Limb (tissue), 2 donors: ENCODE measurements around the gene SLC25A11.
A peak's percentile ranks its signal among the peaks of the same experiment; 100 is the strongest.

Experiments
- DNase-seq, 2 donors: peaks; one replicate each; pipeline ENCODE4 v3.0.0-alpha.2; 2016; ENCODE audit errors: extremely low spot score in 2 of 2

The SLC25A11 gene

DNA sequence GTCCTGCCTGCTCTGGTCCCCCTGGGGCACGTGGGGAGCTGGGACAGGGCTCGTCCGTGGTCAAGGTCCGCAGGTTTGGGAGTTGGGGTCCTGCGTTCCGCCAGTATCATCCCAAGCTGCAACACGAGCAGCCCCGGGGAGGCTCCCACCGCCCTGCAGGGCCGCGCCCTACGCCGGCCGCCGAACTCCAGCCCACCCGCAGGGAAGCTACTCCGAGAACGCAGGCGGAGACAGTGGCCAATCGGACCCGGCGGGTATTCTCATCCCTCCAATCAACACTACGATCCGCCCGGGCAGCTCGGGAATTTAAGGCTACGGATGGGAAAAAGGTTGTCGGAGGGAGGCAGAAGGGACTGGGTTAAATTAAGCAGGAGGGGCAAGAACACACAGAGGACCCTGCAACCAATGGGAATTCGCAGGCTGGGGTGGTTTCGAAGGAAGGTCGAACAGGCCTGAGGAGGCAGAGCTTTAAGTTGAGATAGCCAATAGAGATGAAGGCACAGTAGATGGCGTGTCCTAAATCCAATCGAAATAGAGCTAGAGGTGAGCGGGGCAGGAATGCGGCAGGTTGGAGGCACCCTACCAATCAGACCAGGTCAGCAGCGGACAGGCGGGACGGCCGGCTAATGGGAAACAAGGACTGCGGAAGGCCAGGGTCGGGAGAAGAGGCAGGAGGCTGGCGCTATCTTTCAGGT lies 27.1 kb upstream of the SLC25A11 start:
- peak; percentile 96 to 100 for DNase-seq

DNA sequence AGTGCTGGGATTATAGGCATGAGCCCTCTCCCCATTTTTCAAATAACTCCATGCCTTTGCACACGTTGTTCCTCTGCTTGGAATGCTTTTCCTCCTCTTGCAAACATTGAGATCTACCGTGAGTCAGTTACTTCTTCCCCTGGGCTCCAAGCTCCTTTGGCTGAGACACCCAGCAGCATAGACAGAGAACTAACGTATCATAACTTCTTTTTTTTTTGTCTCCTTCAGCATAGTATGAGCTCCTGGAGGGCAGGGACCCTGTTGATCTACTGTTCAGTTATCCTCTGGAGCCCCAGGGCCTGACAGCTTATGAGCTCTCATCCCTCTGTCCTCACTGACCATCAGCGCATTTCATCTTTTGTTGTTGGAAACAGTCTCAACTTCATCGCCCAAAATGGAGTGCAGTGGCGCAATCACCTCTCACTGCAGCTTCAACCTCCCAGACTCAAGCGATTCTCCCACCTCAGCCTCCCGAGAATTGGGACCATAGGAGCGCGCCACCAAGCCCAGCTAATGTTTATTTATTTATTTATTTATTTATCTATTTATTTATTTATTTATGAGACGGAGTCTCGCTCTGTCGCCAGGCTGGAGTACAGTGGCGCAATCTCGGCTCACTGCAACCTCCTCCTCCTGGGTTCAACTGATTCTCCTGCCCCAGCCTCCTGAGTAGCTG lies 25.6 kb upstream of the SLC25A11 start:
- no peak for DNase-seq

DNA sequence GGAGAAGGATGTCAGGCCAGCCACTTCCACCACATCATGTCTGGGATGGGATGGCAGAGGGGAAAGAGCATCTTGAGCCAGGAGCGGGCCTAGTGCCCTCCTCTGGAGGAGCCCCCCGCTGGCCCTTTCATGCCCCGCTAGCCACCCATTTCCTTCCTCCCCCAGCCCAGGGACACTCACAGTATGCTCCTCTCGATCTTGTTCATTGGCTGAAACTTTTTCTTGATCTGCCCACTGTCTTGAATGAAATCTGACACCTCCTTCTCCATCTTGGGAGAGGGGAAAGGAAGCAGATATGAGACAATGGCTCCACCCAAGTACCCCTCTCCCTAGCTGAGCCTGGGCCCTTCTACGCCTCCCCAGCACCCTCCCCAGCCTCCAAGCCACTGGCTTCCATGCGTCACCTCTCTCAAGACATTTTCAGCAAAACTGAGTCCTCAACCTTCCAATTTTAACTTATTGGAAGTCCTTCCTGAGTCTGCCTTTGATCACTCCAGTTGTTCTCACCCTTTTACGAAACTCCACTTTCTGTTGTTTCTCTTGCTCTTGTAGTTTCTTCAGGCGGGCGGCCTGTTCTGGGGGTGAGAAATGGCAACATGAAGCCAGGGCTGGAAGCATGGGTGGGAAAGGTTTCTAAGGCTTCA lies 20.6 kb upstream of the SLC25A11 start:
- no peak for DNase-seq

DNA sequence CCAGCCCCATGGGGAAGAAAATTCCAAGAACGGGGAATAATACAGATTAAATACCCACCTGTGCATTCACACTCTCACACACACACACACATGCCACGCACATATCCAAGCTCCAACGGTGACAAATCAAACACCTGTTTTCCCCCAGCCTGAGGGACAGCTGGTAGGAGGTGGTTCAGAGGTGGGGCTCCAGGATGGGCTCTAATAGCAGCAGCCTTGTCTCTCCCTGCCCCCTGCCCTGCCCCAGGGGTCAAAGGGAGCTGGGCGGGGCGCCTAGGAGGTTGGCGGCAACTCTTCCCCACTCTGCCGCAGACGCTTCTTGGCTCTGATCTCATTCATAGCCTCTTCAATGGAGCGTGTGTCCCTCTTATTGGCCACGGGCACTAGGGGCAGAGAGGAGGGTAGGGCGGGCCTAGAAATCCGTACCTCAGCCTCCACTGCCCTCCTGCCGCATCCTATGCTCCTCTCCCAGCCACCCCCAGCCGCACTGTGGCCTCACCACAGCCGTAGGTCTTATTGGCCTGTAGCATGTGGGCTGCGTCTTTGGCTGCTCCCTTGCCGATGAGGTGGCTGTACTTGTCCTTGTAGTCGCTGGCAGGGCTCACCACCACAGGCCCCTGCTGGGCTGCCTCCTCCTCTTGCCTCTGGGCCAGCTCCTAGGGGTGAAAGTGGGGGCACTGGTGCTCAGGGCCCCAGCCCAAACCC lies 19.6 kb upstream of the SLC25A11 start:
- no peak for DNase-seq

DNA sequence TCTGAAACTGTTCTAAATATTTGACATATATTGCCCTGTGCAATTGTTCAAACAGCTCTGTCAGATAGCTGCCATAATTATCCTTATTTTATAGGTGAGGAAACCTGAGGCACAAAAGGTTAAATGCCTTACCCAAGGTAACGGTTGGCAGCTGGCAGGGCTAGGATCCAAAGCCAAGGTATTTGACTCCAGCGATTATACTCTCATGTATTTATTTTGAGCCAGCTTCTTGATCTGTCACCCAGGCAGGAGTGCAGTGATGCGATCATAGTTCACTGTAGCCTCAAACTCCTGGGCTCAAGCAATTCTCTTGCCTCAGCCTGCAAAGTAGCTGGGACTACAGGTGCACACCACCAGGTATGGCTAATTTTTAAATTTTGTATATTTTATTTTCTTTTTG lies 18.3 kb upstream of the SLC25A11 start:
- DNase-seq: no peak

DNA sequence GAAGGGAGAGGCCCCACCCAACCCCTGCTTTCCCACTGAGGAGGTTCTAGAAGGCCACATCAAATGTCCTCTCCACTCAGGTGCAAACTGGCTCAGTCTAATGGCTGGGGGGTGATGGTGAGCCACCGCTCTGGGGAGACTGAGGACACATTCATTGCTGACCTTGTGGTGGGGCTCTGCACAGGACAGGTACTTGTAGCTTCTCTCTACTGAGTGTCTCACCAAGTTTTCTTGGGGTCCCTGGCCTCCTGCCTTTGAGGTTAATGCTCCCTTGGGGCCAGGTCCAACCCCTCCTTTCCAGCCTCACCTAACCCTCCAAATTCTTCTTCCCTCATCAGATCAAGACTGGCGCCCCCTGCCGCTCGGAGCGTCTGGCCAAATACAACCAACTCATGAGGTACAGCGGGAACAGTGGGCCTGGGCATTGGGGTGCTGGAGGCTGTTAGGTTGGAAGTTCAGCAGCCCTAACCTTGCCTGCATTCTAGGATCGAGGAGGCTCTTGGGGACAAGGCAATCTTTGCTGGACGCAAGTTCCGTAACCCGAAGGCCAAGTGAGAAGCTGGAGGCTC lies 16.7 kb upstream of the SLC25A11 start:
- no peak for DNase-seq

DNA sequence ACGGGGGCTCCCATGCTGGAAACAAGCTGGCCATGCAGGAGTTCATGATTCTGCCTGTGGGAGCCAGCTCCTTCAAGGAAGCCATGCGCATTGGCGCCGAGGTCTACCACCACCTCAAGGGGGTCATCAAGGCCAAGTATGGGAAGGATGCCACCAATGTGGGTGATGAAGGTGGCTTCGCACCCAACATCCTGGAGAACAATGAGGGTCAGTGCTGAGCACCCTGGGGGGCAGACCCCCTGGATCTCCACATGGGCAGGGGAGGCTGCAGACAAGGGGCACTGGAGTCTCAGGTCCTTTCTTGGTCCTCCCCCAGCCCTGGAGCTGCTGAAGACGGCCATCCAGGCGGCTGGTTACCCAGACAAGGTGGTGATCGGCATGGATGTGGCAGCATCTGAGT lies 15.2 kb upstream of the SLC25A11 start:
- no peak for DNase-seq

DNA sequence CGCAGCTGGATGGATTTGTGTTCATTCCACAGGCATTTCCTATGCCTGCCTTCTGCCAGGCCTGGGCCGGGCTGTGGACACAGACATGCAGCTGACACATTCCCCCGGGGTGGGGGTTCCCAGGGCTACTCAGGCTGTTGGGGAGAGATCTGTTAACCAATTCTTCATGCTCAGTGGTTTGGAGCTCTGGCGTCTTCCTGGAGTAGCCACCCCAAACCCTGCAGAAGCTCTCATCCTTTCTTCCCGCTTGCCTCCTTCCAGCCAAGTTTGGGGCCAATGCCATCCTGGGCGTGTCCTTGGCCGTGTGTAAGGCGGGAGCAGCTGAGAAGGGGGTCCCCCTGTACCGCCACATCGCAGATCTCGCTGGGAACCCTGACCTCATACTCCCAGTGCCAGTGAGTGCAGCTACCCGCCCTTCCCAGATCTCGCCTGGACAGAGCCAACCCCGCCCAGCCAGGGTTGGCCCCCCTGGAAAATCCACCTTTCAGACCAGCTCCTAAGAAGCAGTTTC lies 13.7 kb upstream of the SLC25A11 start:
- no peak for DNase-seq

DNA sequence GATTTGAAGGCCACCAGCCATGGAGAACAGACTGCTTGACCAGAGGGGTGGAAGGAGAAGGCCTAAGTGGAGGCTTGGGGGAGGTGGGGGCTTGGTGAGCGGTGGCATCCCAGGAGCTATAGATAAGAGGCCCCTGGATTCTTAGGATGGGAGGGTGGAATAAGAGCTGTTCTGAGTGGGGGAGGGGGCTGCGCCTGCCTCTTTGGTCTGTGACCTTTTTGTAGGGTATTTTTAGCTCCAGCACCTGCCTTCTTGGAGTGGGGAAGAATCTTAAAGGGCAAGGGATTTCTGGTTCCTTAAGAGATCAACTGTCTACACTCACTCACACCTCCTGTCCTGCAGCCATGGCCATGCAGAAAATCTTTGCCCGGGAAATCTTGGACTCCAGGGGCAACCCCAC lies 11.6 kb upstream of the SLC25A11 start:
- DNase-seq: no peak

DNA sequence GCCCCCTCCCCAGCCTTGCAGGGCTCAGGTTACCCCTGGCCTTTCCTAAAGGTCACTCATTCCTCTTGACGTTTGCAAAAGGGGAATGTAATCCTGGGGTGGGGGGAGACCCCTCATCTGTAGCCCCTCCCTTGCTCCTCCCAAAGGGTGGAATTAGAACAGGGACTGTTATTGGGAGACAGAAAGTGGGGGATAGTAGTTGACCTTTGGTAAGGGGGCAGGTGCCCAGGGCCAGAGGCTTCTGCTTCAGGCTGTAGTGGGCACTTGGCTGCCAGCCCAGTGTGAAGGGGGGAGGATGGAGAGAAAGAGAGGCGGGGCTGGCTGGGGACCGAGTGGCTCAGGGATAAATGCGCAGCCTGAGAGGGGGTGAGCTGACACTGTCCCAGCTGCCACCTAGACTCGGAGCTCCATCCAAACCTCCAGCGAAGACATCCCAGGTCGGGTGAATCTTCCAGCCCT lies 10.9 kb upstream of the SLC25A11 start, which contains the start of gene ENO3:
Gene ENO3, plus strand, starts transcription at position 374 of the 459 bp plus-strand sequence. CDS start 711 bp downstream, outside the sequence.
- peak in 1 of 2 donors; percentile 68 for DNase-seq

DNA sequence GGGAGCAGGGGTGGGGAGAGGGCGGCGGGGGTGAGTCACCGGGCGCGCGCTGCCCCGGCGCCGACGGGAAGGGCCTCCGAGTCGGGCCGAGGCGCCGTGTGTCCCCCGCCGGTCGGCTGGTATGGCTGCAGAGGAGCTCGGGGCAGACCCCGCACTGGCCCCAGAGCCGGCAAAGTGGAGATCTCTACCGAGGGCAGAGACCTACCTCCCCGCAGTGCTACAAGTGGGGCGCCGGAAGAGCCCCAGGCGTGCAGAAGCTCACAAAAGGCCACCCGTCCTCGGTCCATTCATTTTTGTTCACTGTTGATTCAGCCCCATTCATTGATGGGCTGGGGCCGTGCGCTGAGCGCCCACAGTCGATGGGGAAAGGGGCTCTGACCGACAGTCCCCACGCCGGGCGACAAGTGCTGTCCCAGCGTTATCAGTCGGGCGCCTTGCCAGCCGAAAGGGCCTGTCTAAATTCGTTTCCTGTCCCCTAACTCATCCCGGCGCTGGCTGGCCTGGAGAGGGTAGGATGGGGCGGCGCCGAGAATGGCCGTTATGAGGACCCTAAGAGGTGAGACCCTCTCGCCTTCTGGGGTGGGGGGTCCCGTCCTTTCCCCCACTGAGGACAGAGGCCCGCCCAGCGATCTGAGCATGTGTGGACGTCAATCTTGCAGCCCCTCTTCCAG lies 10.4 kb upstream of the SLC25A11 start:
- DNase-seq: peak in 1 of 2 donors; percentile 61

DNA sequence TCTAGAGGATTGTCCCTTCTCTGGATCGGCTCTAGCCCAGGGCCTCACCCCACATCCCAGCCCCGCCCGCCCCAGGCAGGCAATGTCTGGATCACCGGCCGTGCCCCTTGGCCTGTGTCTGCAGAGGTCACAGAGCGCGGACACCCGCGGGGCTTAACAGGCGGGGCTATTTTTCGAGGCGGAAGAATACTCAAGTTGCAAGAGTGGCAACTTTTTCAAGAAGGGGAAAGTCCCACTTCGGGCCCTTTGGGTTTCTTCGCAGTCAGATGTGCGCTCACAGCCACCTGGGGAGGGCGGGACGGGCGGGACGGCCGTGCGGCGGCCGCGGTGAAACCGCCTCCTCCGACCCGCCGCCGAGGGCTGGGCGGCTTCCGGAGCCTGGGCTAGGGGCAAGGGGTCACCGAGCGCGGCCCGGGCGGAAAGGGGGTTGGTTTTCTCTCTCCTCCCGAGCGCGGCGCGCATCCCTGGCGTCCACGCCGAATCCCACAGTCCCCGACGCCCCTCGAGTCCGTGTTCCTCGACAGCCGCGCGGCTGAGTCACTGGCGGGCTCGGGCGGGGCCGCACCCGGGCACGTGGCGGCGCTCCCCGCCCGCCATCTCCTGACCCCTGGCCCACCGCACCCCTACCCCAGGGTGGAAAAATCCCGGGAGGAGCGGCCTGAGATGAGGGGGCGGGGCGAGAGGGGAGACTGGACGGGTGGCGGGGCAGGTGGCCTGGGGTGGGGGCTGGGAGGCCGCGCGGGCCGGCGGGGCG lies 9.7 kb upstream of the SLC25A11 start:
- DNase-seq: peak in 1 of 2 donors; percentile 78

DNA sequence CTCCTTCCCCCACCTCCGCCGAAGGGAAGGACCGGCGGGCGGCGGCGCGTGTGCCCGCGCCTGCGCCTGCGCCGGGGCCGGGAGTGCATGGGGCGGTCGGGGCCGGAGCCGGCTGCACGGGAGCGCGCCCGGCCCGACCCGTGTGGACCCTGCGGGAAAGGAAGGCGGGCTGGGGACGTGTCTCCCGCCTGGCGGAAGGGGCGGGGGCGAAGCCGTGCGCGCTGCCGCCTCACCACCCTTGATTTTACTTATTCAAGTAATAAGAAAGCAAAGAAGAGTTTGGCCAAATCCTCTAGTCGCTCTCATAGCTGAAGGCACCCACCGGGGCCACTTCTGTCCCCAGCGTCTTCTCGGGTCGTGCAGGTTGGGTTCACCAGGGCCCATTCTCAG lies 9.1 kb upstream of the SLC25A11 start:
- peak; percentile 84 to 90 for DNase-seq

DNA sequence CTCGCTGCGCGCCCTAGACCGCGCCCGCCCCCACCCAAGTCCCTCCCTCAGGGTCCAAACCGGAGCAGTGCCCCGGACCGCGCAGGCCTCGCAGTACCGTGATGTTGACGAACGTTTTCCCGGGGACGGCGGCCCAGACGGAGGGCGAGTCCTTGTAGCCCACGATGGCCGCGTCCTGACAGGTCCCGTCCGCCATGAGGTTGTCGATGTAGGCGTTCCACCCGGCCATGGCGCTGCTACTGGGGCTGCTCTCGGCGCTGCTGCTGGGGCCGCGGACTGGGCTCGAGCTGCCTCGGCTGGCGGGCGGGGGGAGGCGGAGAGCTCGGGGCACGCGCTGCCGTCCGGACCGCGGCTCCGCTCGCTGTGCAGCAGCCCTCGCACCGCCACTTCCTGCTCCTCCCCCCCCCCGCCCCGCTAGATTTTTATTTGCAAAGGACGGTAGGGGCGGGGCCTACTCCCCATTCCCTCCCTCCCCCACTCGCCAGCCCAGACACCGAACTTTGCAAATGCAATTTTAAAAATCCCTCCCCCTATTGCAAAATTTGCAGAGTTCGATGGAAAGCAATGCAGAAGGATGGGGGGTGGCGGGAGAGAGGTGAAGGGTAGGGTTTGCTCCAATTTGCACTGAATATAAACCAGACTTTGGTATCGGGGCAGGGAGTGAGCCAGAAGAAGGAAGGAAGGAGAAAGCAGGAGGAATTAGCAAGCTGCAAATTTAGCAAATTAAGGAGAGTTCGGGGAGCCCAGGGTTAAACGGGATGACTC lies 8.5 kb upstream of the SLC25A11 start, which contains the start of gene PFN1:
Gene PFN1, minus strand, starts transcription at position 365 of the 765 bp plus-strand sequence. Its CDS starts 136 bp downstream, at position 229.
- DNase-seq: peak; percentile 93 to 94

DNA sequence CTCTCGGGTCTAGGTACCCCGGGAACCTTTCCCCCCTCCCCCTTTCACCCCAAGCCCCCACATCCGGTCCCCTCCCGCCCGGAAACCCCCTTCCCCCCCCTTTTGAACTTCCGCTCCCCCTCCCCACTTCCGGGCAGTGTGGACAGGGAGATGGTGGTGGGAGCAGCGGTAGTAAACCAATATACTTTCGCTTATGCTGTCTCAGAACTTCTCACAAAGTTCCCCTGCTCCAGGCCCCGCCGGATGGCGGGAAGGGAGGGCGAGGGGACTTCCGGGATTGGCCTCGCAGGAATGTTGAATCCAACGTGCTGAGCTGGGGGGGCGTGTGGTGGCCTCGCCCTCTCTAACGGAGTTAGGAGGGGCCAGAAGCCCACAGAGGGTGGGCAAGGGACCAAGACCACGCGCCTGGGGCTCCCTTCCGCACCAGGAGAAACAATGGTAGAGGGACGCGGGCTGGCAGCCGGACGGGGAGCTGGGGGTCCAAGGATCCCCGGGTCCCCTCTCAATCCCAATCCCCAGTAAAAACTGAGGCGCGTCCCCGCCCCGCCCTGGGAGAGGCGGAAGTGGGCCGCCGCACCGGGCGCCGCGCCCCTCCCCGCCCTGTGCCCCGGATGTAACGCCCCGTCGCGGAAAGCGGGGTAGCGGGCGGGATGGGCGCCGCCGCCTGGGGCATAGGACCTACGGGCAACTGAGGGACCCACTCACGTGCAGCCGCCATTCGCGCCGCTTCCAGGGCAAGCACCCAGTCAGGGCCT lies 7.7 kb upstream of the SLC25A11 start:
- DNase-seq: peak; percentile 64 to 81

DNA sequence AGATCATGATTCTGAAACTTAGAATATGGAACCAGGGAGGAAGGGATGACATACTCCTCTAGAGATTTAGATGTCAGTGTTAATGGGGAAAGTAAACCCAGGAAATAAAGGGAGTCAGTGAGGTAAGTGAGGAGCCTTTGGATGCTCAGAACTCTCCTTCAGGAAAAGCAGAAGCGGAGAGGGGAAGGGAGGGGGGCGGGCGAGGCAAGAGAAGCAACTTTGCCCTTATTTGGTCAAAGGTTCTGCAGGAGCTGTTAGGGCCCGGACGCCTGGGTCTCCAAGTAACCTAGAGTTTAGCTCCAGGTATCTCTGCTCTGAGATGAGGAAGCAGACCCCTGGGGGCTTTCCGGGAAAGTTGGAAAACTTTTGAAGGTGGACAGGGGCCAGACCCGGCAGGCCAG lies 7.2 kb upstream of the SLC25A11 start:
- DNase-seq: no peak

DNA sequence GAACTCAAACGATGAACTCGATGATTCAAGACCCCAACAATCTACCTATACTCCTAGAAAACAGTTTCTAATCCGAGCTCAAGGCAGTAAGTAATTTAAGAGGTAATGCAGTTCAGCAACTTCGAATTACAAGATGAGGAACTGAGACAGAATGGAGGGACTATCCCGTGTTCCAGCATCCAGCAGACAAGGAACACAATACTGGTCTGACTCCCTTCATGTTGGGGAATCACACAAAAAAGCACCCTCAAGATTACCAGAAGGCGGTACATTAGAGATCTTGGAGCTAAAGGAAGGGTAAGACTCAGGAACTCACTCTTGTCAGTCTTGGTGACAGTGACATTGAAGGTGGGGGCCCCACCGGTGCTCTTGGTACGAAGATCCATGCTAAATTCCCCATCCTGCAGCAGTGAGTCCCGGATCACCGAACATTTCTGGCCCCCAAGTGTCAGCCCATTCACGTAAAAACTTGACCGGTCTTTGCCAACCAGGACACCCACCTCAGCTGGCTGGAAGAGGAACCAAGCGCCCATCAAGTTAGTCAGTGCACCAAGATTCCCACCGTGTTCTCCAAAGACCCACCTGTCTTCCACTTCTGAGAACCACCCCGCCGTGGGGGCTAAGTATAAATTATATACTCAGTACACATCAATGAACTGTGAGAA lies 6.6 kb upstream of the SLC25A11 start:
- no peak for DNase-seq

DNA sequence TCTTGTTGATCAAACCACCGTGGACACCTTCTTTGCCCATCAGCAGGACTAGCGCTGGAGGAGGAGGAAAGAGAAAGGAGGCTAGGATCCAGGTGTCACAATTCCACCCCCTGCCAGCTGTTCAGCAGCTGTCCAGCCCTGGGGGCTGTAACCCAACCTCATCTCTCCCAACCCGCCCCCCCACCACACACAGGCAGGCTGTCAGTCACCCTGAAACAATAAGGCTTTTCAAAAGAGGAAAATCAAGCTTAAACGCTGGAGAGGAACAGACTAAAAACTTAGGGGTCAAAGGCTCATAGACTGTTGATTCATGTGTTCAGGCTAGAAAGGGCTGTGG lies 6.1 kb upstream of the SLC25A11 start:
- DNase-seq: no peak
